GM23248 (cell line): ENCODE results near the gene OR7C2. TPM values are rescaled to one million over a fixed set of nuclear protein-coding genes. Genes with fewer than 3 reads are reported as not detected.

Experiments
- DNase-seq: peaks from one replicate; pipeline ENCODE4 v3.0.0-alpha.2; 2015
- H2AFZ ChIP-seq: fragments of 200-600 bp; sonication (generic); 2 replicates; pipeline ENCODE4 v1.6.1; 2016; ENCODE audit warnings: antibody characterized with exemption
- H3F3A ChIP-seq: fragments of 200-600 bp; sonication (generic); 2 replicates; pipeline ENCODE4 v1.6.1; 2016; ENCODE audit warnings: mild to moderate bottlenecking, antibody characterized with exemption, mixed run types; ENCODE audit not compliant: insufficient read depth
- H3K27ac ChIP-seq: fragments of 200-600 bp; sonication (generic); 2 replicates; pipeline ENCODE4 v1.5.1; 2016; ENCODE audit warnings: mild to moderate bottlenecking
- H3K27me3 ChIP-seq: fragments of 200-600 bp; sonication (generic); replicated peaks from 2 replicates; pipeline ENCODE4 v1.6.1; 2016; ENCODE audit warnings: mild to moderate bottlenecking; ENCODE audit not compliant: insufficient read depth
- H3K36me3 ChIP-seq: fragments of 200-600 bp; sonication (generic); 2 replicates; pipeline ENCODE4 v1.6.1; 2016; ENCODE audit warnings: low read depth, mild to moderate bottlenecking
- H3K4me1 ChIP-seq: fragments of 200-600 bp; sonication (generic); 2 replicates; pipeline ENCODE4 v1.6.1; 2016; ENCODE audit warnings: mild to moderate bottlenecking; ENCODE audit not compliant: insufficient read depth
- H3K4me2 ChIP-seq: fragments of 200-600 bp; sonication (generic); one replicate; pipeline ENCODE4 v1.6.1; 2016; ENCODE audit warnings: mild to moderate bottlenecking; ENCODE audit not compliant: unreplicated experiment
- H3K4me3 ChIP-seq: fragments of 200-600 bp; sonication (generic); 2 replicates; pipeline ENCODE4 v1.5.1; 2016; ENCODE audit warnings: mild to moderate bottlenecking
- H3K79me2 ChIP-seq: fragments of 200-600 bp; sonication (generic); 2 replicates; pipeline ENCODE4 v1.6.1; 2016; ENCODE audit warnings: mild to moderate bottlenecking; ENCODE audit not compliant: insufficient read depth
- H3K9ac ChIP-seq: fragments of 200-600 bp; sonication (generic); 2 replicates; pipeline ENCODE4 v1.6.1; 2016; ENCODE audit warnings: mild to moderate bottlenecking
- H3K9me2 ChIP-seq: fragments of 200-600 bp; sonication (generic); 2 replicates; pipeline ENCODE4 v1.6.1; 2016; ENCODE audit warnings: mixed run types, mild to moderate bottlenecking, moderate library complexity; ENCODE audit not compliant: insufficient read depth
- H3K9me3 ChIP-seq: fragments of 200-600 bp; sonication (generic); one replicate; pipeline ENCODE4 v1.6.1; 2017; ENCODE audit warnings: low read depth
- H4K20me1 ChIP-seq: fragments of 200-600 bp; sonication (generic); 2 replicates; pipeline ENCODE4 v1.6.0; 2016; ENCODE audit not compliant: insufficient read depth
- EZH2 ChIP-seq: fragments of 200-600 bp; sonication (generic); IDR thresholded peaks from 2 replicates; pipeline ENCODE4 v1.6.1; 2018; ENCODE audit warnings: antibody characterized with exemption, mild to moderate bottlenecking; ENCODE audit not compliant: insufficient read depth, poor library complexity, severe bottlenecking
- EZH2phosphoT487 ChIP-seq: fragments of 200-600 bp; sonication (generic); IDR thresholded peaks from 2 replicates; pipeline ENCODE4 v1.6.1; 2018; ENCODE audit warnings: antibody characterized with exemption, moderate library complexity, mild to moderate bottlenecking, low read depth; ENCODE audit not compliant: insufficient read depth
- WGBS, 2 experiments: methylation state at CpG; one replicate each; pipeline ENCODE4 v1.1.6; 2015 to 2017; ENCODE audit warnings: low lambda C conversion rate in 2 of 2, low coverage in 1 of 2; ENCODE audit errors: missing lambda C conversion rate in 2 of 2; 5-methylcytosine and 5-hydroxymethylcytosine counted together
- in situ Hi-C: fragments of 300-500 bp; cut with MboI; formaldehyde crosslinking; loops from 2 replicates; pipeline ENCODE4 v1.15.0; 2020
- polyA plus RNA-seq: library from polyadenylated mRNA; unstranded; fragments of >200 nt; fragmentation: Nextera tagmentation; extraction: Ambion mirVana; gene quantifications from 2 replicates; pipeline ENCODE4 v1.2.1, GENCODE V29; 2016
- total RNA-seq: library from RNA; depleted of rRNA; stranded (reverse); fragments of >200 nt; shearing (Covaris generic); gene quantifications from 2 replicates; pipeline ENCODE4 v1.2.3, GENCODE V29; 2014; rRNA removed

Gene OR7C2
- total RNA-seq = not detected in 2 replicates
- not detected in 2 replicates for polyA plus RNA-seq

DNA sequence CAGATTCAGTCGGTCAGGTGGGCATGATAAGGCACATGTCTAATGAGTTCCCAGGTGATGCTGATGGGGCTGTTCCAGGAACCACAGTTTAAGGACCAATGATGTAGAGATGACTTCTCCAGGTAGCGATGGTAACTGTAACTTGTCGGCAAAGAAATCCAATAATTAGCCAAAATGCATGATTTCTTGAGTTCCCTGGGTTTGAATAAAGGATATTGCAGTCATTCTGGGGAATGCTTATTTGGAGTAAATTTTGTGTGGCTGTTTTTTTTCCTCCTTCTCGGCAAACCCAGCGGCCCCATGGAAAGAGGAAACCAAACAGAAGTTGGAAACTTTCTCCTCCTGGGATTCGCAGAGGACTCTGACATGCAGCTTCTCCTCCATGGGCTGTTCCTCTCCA, at the start of gene OR7C2:
OR7C2 (plus strand) TSS at position 301 of the 400 bp plus-strand sequence; CDS start at position 301, 0 bp downstream.
- Histone ChIP-seq H3K4me1 (peaks cover 5% of the 10 kb centered on the region; the same call in 1 of the 2 replicates), H3K79me2 (no peaks in the 10 kb centered on the region), H3K9ac (no peak within 1 kb of the TSS), H3K27ac (no peak within 1 kb of the TSS), H2AFZ (no peak within 1 kb of the TSS), H3K27me3 (no peaks in the 10 kb centered on the region), H3K36me3 (no peaks in the 10 kb centered on the region), H3F3A (no peaks in the 10 kb centered on the region), H3K4me3 (no peak within 1 kb of the TSS), H3K9me2 (no peaks in the 10 kb centered on the region), H4K20me1 (no peaks in the 10 kb centered on the region), H3K9me3 (no peaks in the 10 kb centered on the region), H3K4me2 (no peak within 1 kb of the TSS)
- in situ Hi-C loops = no loop called here
- 42 to 49% methylated on average over 6 of the region's 6 CpGs for WGBS, 2 experiments
- TF ChIP-seq EZH2 (no peak), EZH2phosphoT487 (no peak)
- no peak for DNase-seq

DNA sequence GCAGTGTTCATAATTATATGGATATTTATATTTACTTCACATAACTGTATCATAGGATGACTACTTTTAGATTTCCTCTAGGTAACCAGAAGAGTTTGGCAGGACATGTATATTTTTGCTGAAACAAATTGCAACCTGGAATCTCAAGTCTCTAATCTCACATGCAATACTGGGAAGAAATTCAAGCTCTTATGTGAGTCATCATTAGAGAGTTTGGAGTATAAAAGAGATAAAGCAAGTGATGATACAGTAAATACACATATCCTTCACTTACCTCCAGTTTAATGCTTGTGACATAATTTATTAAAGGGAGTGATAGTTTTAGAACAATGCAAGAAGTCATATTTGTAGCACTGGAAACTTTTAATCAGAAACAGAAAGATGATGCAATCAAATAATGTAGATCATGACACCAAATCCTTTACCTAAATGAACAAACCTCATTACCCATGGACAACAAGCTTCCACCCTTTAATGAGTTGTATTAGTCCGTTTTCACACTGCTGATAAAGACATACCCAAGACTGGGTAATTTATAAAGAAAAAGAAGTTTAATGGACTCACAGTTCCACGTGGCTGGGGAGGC, 39.5 kb upstream of the OR7C2 start:
- no peak overlapping the region for H3K4me3 ChIP-seq
- in situ Hi-C loops = no loop called here
- no peaks in the 10 kb centered on the region for H4K20me1 ChIP-seq
- no peaks in the 10 kb centered on the region for H3K9me3 ChIP-seq
- no peaks in the 10 kb centered on the region for H3F3A ChIP-seq
- H3K27ac ChIP-seq = no peak overlapping the region
- H2AFZ ChIP-seq = no peak overlapping the region
- H3K79me2 ChIP-seq = no peaks in the 10 kb centered on the region
- DNase-seq = no peak
- H3K36me3 ChIP-seq = no peaks in the 10 kb centered on the region
- no peaks in the 10 kb centered on the region for H3K27me3 ChIP-seq
- H3K9ac ChIP-seq = no peak overlapping the region
- TF ChIP-seq EZH2 (no peak), EZH2phosphoT487 (no peak)
- H3K4me1 ChIP-seq = no peaks in the 10 kb centered on the region
- H3K9me2 ChIP-seq = no peaks in the 10 kb centered on the region
- WGBS, 2 experiments = 0 to 2% methylated on average over 2 of the region's 2 CpGs
- no peak overlapping the region for H3K4me2 ChIP-seq

DNA sequence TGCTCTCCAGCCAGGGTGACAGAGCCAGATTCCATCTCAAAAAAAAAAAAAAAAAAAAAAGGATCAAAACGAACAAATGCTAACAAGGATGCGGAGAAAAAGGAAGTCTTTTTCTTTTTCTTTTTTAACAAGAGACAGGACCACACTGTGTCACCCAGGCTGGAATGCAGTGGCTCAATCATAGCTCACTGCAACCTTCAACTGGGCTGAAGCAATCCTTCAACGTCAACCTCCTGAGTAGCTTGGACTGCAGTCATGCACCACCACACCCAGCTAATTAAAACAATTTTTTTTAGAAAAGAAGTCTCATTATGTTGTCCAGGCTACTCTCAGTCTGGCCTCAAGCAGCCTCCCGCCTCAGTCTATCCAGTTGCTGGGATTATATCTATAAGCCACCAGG, 34.6 kb upstream of the OR7C2 start:
- no peak overlapping the region for H3K4me3 ChIP-seq
- WGBS, 2 experiments = 8 to 15% methylated on average over 4 of the region's 4 CpGs
- no peak for TF ChIP-seq EZH2phosphoT487
- H2AFZ ChIP-seq = no peak overlapping the region
- DNase-seq = no peak
- no peaks in the 10 kb centered on the region for H3K4me1 ChIP-seq
- no peak overlapping the region for H3K9ac ChIP-seq
- no peaks in the 10 kb centered on the region for H4K20me1 ChIP-seq
- no peaks in the 10 kb centered on the region for H3K79me2 ChIP-seq
- H3K9me2 ChIP-seq = no peaks in the 10 kb centered on the region
- H3F3A ChIP-seq = no peaks in the 10 kb centered on the region
- no peak overlapping the region for H3K4me2 ChIP-seq
- H3K36me3 ChIP-seq = no peaks in the 10 kb centered on the region
- H3K9me3 ChIP-seq = no peaks in the 10 kb centered on the region
- in situ Hi-C loops = no loop called here
- H3K27ac ChIP-seq = no peak overlapping the region
- no peaks in the 10 kb centered on the region for H3K27me3 ChIP-seq

DNA sequence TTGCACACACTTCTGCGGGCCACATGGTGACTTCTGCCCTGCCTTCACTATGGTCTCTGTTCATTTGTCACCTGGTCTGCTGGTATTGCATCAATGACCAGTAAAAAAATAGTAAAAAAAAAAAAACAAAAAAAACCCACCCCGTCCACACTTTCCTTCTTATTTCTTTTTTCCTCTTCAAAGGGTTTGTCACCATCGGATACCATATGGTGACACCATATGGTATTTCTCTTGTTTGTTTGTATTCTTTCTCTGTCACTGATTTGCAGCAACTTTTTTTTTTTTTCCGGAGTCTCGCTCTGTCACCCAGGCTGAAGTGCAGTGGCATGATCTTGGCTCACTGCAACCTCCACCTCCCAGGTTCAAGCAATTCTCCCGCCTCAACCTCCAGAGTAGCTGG, 26.2 kb upstream of the OR7C2 start:
- WGBS, 2 experiments = 2 to 4% methylated on average over 6 of the region's 6 CpGs
- Histone ChIP-seq H3F3A (no peaks in the 10 kb centered on the region), H3K9ac (no peak overlapping the region), H3K4me3 (no peak overlapping the region), H3K4me1 (no peaks in the 10 kb centered on the region), H3K27me3 (no peaks in the 10 kb centered on the region), H3K79me2 (no peaks in the 10 kb centered on the region), H4K20me1 (no peaks in the 10 kb centered on the region), H3K4me2 (no peak overlapping the region), H3K9me2 (no peaks in the 10 kb centered on the region), H3K36me3 (no peaks in the 10 kb centered on the region), H2AFZ (no peak overlapping the region), H3K9me3 (no peaks in the 10 kb centered on the region), H3K27ac (no peak overlapping the region)
- TF ChIP-seq EZH2 (no peak), EZH2phosphoT487 (no peak)
- no peak for DNase-seq
- in situ Hi-C loops = no loop called here
